Activated T-helper 17 cell treated with anti-CD3 and anti-CD28 coated beads, Interleukin-2, amount 50 U/mL, for 72 hours (primary cell): ENCODE measurements around the gene NLRP3. TPM values are rescaled to one million over a fixed set of nuclear protein-coding genes. Genes with fewer than 3 reads are reported as not detected.

Experiments
- ATAC-seq: fragments of 150-1000 bp; cut with Tn5 transposase; replicated peaks from 2 replicates; pipeline ENCODE4 v1.10.0; 2021; ENCODE audit warnings: mild to moderate bottlenecking, moderate library complexity
- H3K27ac Mint-ChIP-seq: one replicate; pipeline ENCODE4 v1.8.0; 2022; ENCODE audit warnings: mixed read lengths
- H3K27me3 Mint-ChIP-seq: one replicate; pipeline ENCODE4 v1.8.0; 2022; ENCODE audit warnings: mixed read lengths
- H3K36me3 Mint-ChIP-seq: one replicate; pipeline ENCODE4 v1.8.0; 2022; ENCODE audit warnings: low read depth, mild to moderate bottlenecking, mixed read lengths
- H3K4me1 Mint-ChIP-seq: one replicate; pipeline ENCODE4 v1.8.0; 2022; ENCODE audit warnings: mixed read lengths
- H3K4me3 Mint-ChIP-seq: one replicate; pipeline ENCODE4 v1.8.0; 2022; ENCODE audit warnings: mild to moderate bottlenecking, mixed read lengths
- H3K9me3 Mint-ChIP-seq: one replicate; pipeline ENCODE4 v1.8.0; 2022; ENCODE audit warnings: mixed read lengths
- total RNA-seq, 2 donors: library from RNA; stranded (reverse); gene quantifications; one replicate each; pipeline ENCODE4 v1.2.3, GENCODE V29; 2022

NLRP3 gene
- total RNA-seq, 2 donors from 2014 or later, result 0.50 to 6.6 TPM

DNA sequence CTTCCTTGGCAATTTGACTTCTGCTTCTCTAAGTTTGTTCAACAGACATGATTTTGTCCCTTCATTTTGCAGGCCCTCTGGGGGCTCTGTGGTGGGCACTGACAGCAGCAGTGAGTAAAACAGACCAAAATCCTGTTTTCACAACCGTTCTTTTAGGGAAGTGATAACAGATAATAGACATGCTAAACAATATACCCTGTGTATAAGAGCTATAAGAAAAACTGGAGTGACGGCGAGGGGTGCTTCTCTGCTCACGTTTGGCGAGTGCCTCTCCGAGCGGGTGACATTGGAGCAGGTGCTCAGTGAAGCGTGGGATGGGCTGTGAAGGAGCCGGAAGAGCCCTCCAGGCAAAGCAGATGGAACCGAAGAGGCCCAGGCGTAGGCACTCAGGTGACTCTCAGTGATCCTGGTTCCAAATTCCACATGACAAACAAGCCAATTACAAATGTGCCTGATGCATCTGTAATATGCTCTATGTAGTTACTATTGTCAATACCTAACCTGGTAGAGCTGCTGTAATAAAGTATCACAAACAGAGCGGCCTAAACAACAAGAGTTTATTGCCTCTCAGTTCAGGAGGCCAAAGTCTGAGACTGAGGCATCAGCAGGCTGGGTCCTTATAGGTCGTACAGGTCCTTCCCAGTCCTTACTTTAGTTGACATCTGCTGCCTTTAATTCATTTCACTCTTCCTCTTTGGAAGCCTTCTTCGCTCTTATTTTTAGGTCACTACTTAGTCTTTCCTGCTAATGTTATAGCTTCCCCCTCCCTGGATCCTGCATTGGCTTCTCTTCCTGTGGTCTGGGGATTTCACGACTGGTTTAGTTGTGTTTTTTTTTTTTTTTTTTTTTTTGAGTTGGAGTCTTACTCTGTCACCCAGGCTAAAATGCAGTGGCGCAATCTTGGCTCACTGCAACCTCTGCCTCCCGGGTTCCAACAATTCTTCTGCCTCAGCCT lies 21.9 kb downstream of the NLRP3 start:
- ATAC-seq, result no peak
- no peak overlapping the region for H3K27ac Mint-ChIP-seq
- H3K36me3 Mint-ChIP-seq, result peaks cover 67% of the 10 kb centered on the region
- H3K4me3 Mint-ChIP-seq, result no peak overlapping the region
- H3K9me3 Mint-ChIP-seq, result no peaks in the 10 kb centered on the region
- peaks cover 11% of the 10 kb centered on the region for H3K4me1 Mint-ChIP-seq
- no peaks in the 10 kb centered on the region for H3K27me3 Mint-ChIP-seq

DNA sequence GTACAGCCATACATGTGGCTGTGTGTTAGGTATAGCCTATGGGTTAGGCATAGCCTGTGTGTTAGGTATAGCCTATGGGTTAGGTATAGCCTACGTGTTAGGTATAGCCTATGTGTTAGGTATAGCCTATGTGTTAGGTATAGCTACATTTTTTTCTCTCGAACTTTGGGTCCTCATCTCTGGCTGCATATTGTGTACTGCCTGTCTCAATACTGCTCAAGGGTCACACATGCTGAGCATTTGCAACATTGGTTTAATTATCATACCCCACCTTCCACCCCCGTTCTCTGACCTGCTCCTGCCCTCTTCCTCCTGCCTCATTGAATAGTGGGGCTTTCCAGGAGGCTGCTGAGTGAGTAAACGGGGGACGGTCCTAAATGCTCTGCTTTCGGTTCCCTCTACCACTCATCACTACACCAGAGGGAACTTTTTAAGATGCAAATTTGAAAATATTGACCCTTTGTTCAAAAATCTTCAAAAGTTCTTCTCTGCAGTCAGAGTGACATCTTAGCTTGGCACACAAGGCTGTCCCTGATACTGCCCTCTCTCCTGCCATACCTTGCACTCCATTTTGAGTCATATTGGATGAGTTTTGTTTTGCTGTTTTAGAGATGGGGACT lies 24.1 kb downstream of the NLRP3 start:
- no peaks in the 10 kb centered on the region for H3K9me3 Mint-ChIP-seq
- no peaks in the 10 kb centered on the region for H3K27me3 Mint-ChIP-seq
- H3K4me1 Mint-ChIP-seq, result peaks cover 11% of the 10 kb centered on the region
- no peak overlapping the region for H3K4me3 Mint-ChIP-seq
- ATAC-seq, result peak; percentile 89
- peaks cover 72% of the 10 kb centered on the region for H3K36me3 Mint-ChIP-seq
- H3K27ac Mint-ChIP-seq, result no peak overlapping the region

DNA sequence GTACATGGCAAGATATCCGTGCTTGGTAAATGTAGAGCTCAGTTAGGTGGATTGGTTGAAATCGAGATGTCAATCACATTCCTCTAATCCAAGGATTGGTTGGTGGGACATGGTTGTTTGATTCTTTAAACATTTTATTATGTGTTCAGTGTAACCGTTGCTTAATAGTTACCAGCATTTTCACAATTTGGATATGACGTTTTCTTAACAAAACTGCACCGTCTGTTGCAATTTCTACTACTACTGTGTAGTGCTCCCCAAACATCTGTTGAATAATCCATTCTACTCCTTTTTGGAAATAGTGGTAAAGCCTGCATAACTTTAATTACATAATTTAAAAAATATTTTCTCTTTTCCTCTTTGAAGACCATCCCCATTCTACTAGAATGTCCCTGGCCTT lies 25.6 kb downstream of the NLRP3 start:
- Mint-ChIP-seq H3K4me3 (no peak overlapping the region), H3K27me3 (no peaks in the 10 kb centered on the region), H3K4me1 (peaks cover 11% of the 10 kb centered on the region), H3K9me3 (no peaks in the 10 kb centered on the region), H3K27ac (no peak overlapping the region), H3K36me3 (peaks cover 80% of the 10 kb centered on the region)
- no peak for ATAC-seq

DNA sequence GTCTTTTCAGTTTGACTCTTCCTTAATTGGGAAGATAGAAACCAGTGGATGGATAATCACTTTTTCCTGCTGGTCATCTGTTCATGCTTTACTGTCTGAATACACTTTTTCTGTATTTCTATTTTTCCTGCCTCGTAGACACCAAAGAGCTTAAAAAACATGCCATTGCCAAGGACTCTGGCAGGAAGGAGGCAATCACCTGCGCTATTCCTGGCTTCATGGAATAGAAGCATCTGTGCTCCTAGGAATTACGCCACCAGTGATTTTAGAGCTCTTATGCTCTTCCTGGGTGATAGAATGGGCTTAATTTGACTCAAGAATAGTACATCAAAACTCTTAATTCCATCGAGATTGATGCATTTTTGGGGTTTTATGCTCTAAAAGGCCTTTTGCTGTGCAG lies 26.2 kb downstream of the NLRP3 start:
- no peaks in the 10 kb centered on the region for H3K9me3 Mint-ChIP-seq
- no peak for ATAC-seq
- no peaks in the 10 kb centered on the region for H3K27me3 Mint-ChIP-seq
- peaks cover 81% of the 10 kb centered on the region for H3K36me3 Mint-ChIP-seq
- peaks cover 11% of the 10 kb centered on the region for H3K4me1 Mint-ChIP-seq
- H3K4me3 Mint-ChIP-seq, result no peak overlapping the region
- no peak overlapping the region for H3K27ac Mint-ChIP-seq

DNA sequence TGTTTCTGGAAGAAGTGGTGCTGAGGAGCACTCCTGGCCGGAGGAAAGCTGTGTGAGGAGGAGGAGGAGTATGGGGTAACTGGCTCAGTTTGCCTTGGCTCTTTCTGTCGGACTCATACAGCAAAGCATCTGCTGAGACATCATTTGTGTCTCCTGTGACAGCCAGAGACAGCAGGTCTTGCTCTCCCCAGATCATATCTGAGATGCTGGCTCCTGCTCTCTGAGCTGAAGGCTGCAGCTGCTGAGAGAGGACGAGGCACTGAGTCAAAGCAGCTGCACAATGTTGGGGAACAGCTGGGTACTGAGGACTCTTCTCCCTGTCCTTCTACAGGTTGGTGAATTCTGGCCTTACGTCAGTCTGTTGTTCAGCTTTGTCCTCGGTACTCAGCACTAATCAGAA lies 27.7 kb downstream of the NLRP3 start:
- ATAC-seq, result no peak
- peaks cover 86% of the 10 kb centered on the region for H3K36me3 Mint-ChIP-seq
- no peaks in the 10 kb centered on the region for H3K27me3 Mint-ChIP-seq
- no peak overlapping the region for H3K4me3 Mint-ChIP-seq
- H3K27ac Mint-ChIP-seq, result no peak overlapping the region
- peaks cover 11% of the 10 kb centered on the region for H3K4me1 Mint-ChIP-seq
- H3K9me3 Mint-ChIP-seq, result no peaks in the 10 kb centered on the region

DNA sequence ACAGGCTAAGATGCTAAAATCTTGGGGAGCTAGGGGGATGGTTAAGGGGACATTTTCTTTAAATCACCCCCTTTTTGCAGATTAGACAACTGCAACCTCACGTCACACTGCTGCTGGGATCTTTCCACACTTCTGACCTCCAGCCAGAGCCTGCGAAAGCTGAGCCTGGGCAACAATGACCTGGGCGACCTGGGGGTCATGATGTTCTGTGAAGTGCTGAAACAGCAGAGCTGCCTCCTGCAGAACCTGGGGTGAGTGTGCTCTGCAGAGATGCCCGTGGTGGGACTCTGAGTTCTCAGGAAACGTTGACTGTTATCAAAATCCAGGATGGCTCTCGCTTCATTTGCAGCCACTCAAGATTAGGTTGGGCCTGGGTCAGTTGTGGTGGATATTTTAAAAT lies 28.6 kb downstream of the NLRP3 start:
- Mint-ChIP-seq H3K4me1 (peaks cover 11% of the 10 kb centered on the region), H3K9me3 (no peaks in the 10 kb centered on the region), H3K4me3 (no peak overlapping the region), H3K27me3 (no peaks in the 10 kb centered on the region), H3K27ac (no peak overlapping the region), H3K36me3 (peaks cover 82% of the 10 kb centered on the region)
- ATAC-seq, result no peak

DNA sequence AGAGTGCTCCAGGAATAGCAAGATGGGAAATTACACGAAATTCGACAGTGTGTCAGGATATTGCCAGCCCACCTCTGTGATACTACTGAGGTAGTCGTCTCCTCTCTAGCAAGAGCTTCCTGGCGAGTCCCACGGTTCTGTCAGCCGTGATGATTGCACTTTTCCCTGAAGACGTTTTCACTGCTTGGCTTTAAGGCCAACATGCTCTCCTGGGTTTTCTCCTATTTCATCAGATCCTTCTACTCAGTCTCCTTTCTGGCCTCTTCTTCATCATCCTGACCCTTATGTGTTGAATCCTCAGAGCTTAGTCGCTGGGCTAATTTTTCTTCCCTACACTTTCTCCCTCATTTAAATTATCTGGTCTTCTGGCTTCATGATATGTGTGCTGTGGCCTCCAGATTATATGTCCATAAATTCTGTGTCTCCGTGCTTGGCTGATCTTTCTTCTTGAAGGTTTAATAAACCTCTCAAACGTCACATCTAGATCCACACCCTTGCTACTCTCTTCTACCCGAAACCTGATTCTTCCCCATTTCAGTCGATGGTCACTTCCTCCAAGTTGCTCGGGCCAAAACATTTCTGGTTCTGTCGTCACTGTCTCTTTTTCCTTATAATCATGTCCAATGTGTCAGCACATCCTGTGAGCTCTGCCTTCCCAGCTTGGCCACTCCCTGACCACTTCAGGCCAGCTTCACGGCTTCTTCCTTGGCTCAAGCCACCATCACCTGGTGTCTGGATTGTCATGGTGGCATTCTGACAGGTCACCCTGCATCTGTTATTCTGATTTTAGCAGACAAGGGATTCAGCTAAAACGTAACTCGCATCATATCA lies 29.8 kb downstream of the NLRP3 start:
- Mint-ChIP-seq H3K36me3 (peaks cover 78% of the 10 kb centered on the region), H3K4me3 (no peak overlapping the region), H3K27ac (peak overlapping the region; percentile 15), H3K4me1 (peaks cover 2% of the 10 kb centered on the region), H3K9me3 (no peaks in the 10 kb centered on the region), H3K27me3 (no peaks in the 10 kb centered on the region)
- no peak for ATAC-seq

DNA sequence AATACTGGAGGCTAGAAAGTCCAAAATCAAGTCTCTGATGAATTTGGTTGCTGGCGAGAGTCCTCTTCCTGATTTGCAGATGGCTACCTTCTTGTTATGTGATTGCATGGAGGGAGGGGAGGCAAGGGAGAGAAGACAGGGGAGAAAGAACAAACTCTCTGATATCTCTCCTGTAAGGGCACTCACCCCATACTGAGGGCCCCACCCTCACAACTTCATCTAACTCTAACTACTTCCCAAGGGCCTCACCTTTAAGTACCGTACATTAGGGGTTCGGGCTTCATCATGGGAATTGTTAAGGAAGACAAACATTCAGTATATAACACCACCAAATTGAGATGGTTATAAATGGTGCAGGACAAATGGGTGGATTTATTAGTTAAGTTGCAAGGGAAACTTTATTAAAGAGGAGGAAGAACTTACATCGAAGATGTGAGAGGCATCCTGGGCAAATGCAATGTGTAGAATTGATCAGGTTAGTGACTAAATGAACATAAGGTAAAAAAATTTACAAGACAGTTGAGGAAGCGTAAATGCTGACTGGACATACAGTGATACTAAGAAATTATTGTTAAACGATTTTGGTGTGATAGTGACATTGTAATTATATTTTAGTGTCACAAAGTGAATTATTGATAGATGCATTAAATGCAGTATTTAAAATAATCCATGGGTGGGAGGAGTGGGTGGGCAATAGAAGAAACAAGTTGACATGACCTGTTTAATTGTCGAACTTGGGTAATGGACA lies 31.4 kb downstream of the NLRP3 start:
- Mint-ChIP-seq H3K36me3 (peaks cover 64% of the 10 kb centered on the region), H3K4me1 (no peaks in the 10 kb centered on the region), H3K9me3 (no peaks in the 10 kb centered on the region), H3K4me3 (no peak overlapping the region), H3K27ac (no peak overlapping the region), H3K27me3 (no peaks in the 10 kb centered on the region)
- no peak for ATAC-seq

DNA sequence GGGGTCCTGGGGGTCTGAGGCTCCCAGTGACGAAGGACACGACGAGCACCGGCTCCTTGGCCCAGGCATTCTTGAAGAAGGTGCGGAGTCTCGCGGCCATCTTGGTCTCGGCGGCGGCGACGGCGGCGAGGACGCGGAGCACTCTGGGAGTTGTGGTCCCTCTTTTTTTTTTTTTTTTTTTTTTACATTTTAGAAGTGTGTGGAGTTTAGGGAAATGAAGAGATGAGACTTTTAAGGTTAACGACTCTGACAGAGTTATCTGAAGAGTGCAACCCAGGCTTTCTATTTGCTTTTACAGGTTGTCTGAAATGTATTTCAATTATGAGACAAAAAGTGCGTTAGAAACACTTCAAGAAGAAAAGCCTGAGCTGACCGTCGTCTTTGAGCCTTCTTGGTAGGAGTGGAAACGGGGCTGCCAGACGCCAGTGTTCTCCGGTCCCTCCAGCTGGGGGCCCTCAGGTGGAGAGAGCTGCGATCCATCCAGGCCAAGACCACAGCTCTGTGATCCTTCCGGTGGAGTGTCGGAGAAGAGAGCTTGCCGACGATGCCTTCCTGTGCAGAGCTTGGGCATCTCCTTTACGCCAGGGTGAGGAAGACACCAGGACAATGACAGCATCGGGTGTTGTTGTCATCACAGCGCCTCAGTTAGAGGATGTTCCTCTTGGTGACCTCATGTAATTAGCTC lies 32.3 kb downstream of the NLRP3 start:
- no peak for ATAC-seq
- no peak overlapping the region for H3K4me3 Mint-ChIP-seq
- no peak overlapping the region for H3K27ac Mint-ChIP-seq
- H3K9me3 Mint-ChIP-seq, result no peaks in the 10 kb centered on the region
- H3K4me1 Mint-ChIP-seq, result no peaks in the 10 kb centered on the region
- peaks cover 63% of the 10 kb centered on the region for H3K36me3 Mint-ChIP-seq
- no peaks in the 10 kb centered on the region for H3K27me3 Mint-ChIP-seq

DNA sequence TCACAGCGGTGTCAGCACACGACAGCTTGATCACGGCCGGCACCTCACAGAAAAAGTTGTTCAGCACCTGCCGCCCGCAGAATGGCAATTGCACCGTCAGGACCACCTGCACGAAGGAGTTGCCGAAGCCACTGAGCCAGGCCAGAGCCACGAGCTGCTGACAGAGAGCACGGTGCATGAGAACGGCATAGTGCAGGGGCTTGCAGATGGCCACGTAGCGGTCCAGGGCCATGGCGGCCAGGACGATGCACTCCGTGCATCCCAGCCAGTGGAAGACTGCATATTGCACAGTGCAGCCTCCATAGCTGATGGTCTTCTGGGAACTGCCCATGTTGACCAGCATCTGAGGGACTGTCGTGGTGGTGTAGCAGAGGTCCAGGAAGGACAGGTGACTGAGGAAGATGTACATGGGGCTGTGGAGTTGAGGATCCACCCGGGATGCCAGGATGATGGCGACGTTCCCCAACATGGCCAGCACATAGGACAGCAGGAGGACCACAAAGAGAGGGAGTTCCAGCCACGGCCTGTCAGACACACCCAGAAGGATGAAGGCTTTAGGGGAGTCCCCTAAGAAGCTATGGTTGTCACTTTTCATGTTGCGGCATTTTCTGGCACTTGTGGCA lies 35.5 kb downstream of the NLRP3 start:
- Mint-ChIP-seq H3K27me3 (no peaks in the 10 kb centered on the region), H3K36me3 (peaks cover 31% of the 10 kb centered on the region), H3K4me1 (no peaks in the 10 kb centered on the region), H3K4me3 (no peak overlapping the region), H3K9me3 (no peaks in the 10 kb centered on the region), H3K27ac (no peak overlapping the region)
- no peak for ATAC-seq

DNA sequence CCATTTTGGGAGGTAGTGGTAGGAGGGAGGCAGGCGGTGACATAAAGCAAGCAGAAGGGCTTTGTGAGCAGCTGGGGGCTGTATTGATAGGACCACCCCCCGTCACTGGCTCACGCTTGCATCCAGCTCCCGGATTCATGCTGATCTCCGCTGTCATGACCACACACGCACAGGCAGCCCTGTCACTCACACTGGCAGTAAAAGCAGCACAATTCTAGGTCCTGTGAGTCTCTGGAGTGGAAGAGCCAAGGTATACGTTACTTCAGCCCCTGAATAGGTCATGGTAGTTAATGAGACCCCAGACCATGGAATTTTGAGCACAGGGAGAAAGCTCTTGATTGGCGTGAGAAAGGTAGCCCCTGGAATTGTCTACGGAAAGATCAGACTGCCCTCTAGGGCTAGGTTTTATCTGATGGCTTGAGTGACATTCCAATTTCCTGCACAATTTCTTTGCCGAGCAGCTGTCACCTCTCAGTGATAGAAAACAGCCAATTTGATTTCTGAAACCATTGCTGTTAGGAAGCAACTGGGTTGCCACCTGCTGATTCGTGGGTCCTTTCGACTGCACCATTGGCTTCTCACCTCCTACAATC lies 36.6 kb downstream of the NLRP3 start:
- H3K4me1 Mint-ChIP-seq, result no peaks in the 10 kb centered on the region
- no peak overlapping the region for H3K4me3 Mint-ChIP-seq
- peaks cover 5% of the 10 kb centered on the region for H3K27me3 Mint-ChIP-seq
- H3K27ac Mint-ChIP-seq, result no peak overlapping the region
- H3K9me3 Mint-ChIP-seq, result no peaks in the 10 kb centered on the region
- ATAC-seq, result no peak
- peaks cover 20% of the 10 kb centered on the region for H3K36me3 Mint-ChIP-seq

DNA sequence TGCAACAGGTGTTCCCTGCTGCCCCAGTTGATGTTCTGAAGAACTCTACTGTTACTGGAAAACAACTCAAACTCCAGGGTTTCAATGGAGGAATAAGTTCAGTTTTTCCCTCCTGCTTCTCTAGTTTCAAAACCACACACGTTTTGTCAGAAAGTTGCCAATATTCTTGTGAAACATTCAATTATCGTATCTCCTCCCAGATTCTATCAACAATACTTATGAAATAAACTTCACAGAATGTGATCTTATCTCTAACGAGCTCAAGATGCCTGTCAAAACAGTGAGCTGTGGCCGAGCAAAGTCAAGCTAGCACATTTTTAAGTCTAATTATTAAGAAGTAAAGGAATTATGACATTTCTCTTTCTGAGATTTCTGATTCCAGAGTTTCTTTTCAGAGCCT lies 37.3 kb downstream of the NLRP3 start:
- H3K36me3 Mint-ChIP-seq, result peaks cover 13% of the 10 kb centered on the region

DNA sequence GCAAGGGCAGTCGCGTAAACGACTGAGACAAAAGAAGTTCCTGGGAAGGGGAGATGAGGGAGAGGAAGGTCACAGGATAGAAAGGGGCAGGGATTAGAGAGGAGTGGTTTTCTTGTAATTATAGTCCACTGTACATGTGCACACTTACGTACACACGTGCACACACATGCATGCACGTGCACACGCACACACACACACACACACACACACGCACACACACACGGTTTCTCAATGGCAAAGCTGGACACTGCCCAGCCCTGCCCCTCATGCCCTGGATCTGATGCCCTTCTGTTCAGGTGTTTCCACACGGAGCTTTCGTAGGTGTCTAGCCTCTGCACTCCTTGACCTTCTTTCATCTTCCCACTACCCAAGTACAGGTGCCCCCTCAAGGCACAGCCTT lies 38.0 kb downstream of the NLRP3 start:
- Mint-ChIP-seq H3K27me3 (peaks cover 14% of the 10 kb centered on the region), H3K36me3 (peaks cover 6% of the 10 kb centered on the region), H3K4me1 (no peaks in the 10 kb centered on the region), H3K9me3 (no peaks in the 10 kb centered on the region), H3K27ac (no peak overlapping the region), H3K4me3 (no peak overlapping the region)
- ATAC-seq, result no peak

More for the DNA sequence above, 37.3 kb downstream of the NLRP3 start:
- no peaks in the 10 kb centered on the region for H3K4me1 Mint-ChIP-seq
- ATAC-seq, result no peak
- peaks cover 9% of the 10 kb centered on the region for H3K27me3 Mint-ChIP-seq
- H3K4me3 Mint-ChIP-seq, result no peak overlapping the region
- no peak overlapping the region for H3K27ac Mint-ChIP-seq
- H3K9me3 Mint-ChIP-seq, result no peaks in the 10 kb centered on the region
